RCC 7860 (cell line): ENCODE measurements around the gene ADAMTSL3.

ENCODE experiments used
- DNase-seq: peaks from one replicate; pipeline ENCODE4 v3.0.0-alpha.2; 2015; ENCODE audit warnings: low spot score
- FAIRE-seq: peaks from 2 replicates; lab custom pipeline; 2012; peaks lifted over from hg19 to GRCh38; lab: Jason Lieb, UNC

ADAMTSL3 gene

GRCh38 chr15:83858820-83859505 lies 205.0 kb downstream of the ADAMTSL3 start:
- no peak for DNase-seq
- no peak for FAIRE-seq

- DNase-seq (no peak), FAIRE-seq (no peak)
These were observed 212.8 kb downstream of the ADAMTSL3 start for GRCh38 chr15:83866692-83867091.

- FAIRE-seq = no peak
- no peak for DNase-seq
These were observed 215.4 kb downstream of the ADAMTSL3 start for GRCh38 chr15:83869341-83869740.

- peak; percentile 90 for FAIRE-seq
These were observed 218.1 kb downstream of the ADAMTSL3 start for GRCh38 chr15:83871808-83872559.

GRCh38 chr15:83873966-83874365 lies 220.0 kb downstream of the ADAMTSL3 start:
- no peak for FAIRE-seq
- DNase-seq = no peak

More at GRCh38 chr15:83871808-83872559, 218.1 kb downstream of the ADAMTSL3 start:
- peak; percentile 62 for DNase-seq

GRCh38 chr15:83880529-83880928 lies 226.6 kb downstream of the ADAMTSL3 start:
- FAIRE-seq = no peak
- DNase-seq = no peak

GRCh38 chr15:83881156-83881555 lies 227.2 kb downstream of the ADAMTSL3 start:
- DNase-seq = no peak

GRCh38 chr15:83886321-83886720 lies 232.4 kb downstream of the ADAMTSL3 start:
- DNase-seq (no peak), FAIRE-seq (no peak)

More at GRCh38 chr15:83881156-83881555, 227.2 kb downstream of the ADAMTSL3 start:
- FAIRE-seq = no peak

- DNase-seq (no peak), FAIRE-seq (no peak)
These were observed 233.5 kb downstream of the ADAMTSL3 start for GRCh38 chr15:83887404-83887803.

GRCh38 chr15:83887961-83888360 lies 234.0 kb downstream of the ADAMTSL3 start:
- FAIRE-seq = no peak
- no peak for DNase-seq

GRCh38 chr15:83889995-83890394 lies 236.1 kb downstream of the ADAMTSL3 start:
- FAIRE-seq (no peak), DNase-seq (no peak)

GRCh38 chr15:83890587-83890986 lies 236.7 kb downstream of the ADAMTSL3 start:
- no peak for DNase-seq
- no peak for FAIRE-seq

GRCh38 chr15:83892498-83892897 lies 238.6 kb downstream of the ADAMTSL3 start:
- no peak for FAIRE-seq
- no peak for DNase-seq

GRCh38 chr15:83893308-83893707 lies 239.4 kb downstream of the ADAMTSL3 start:
- DNase-seq = no peak
- FAIRE-seq = no peak

- no peak for DNase-seq
- no peak for FAIRE-seq
These were observed 243.1 kb downstream of the ADAMTSL3 start for GRCh38 chr15:83897037-83897436.

GRCh38 chr15:83898361-83898760 lies 244.4 kb downstream of the ADAMTSL3 start:
- DNase-seq (no peak), FAIRE-seq (no peak)

- FAIRE-seq (no peak), DNase-seq (no peak)
These were observed 245.7 kb downstream of the ADAMTSL3 start for GRCh38 chr15:83899670-83900069.

- DNase-seq (peak; percentile 18), FAIRE-seq (no peak)
These were observed 250.5 kb downstream of the ADAMTSL3 start for GRCh38 chr15:83904107-83905040.

GRCh38 chr15:83905556-83906273 lies 251.8 kb downstream of the ADAMTSL3 start:
- DNase-seq (no peak), FAIRE-seq (no peak)

- no peak for DNase-seq
- FAIRE-seq = no peak
These were observed 257.4 kb downstream of the ADAMTSL3 start for GRCh38 chr15:83911345-83911744.
